Astrocyte (in vitro differentiated cells and primary cell): ENCODE data around the gene OSBPL5.

Experiments
- CTCF ChIP-seq: IDR thresholded peaks from 2 replicates; pipeline ENCODE4 v1.5.1; 2011; ENCODE audit warnings: low read depth, mild to moderate bottlenecking, inconsistent platforms, low read length, moderate library complexity; ENCODE audit not compliant: insufficient read depth
- EZH2 ChIP-seq: IDR thresholded peaks from 2 replicates; pipeline ENCODE4 v1.6.1; 2012; ENCODE audit warnings: mild to moderate bottlenecking, low read length, inconsistent platforms; ENCODE audit not compliant: insufficient read depth

GRCh38 chr11:3046190-3046589 is 118.9 kb downstream of the OSBPL5 start:
- no peak for TF ChIP-seq EZH2
- no peak for TF ChIP-seq CTCF
